T-cell (primary cell): ENCODE data around the gene CD37. TPM values are rescaled to one million over a fixed set of nuclear protein-coding genes. Genes with fewer than 3 reads are reported as not detected.
"Not testable (repeated sequence)": the region's sequence is repeated elsewhere in the genome, so short reads cannot be mapped to it uniquely, and the experiment has no call there.

Experiments
- ATAC-seq, 4 experiments: fragments of 200-7000 bp in 3 of 4; fragments of 150-1000 bp in 1 of 4; cut with Tn5 transposase; replicated peaks in 1 of 4; 1 replicate in 3 of 4; 2 replicates in 1 of 4; pipeline ENCODE4 v1.10.0; 2021; ENCODE audit warnings: moderate library complexity in 3 of 4, mild to moderate bottlenecking in 2 of 4, moderate number of reproducible peaks in 1 of 4
- CTCF ChIA-PET, 2 donors: fragments of 300-600 bp; sonication (Branson Sonifier 250); formaldehyde crosslinking; loops; one replicate each; lab custom pipeline; 2022; ENCODE audit warnings: antibody characterized with exemption in 2 of 2; lab: Charles Lee
- POLR2A ChIA-PET, 2 donors: fragments of 300-600 bp; sonication (Branson Sonifier 250); formaldehyde crosslinking; loops; one replicate each; lab custom pipeline; 2022; ENCODE audit warnings: antibody characterized with exemption in 2 of 2; lab: Charles Lee
- DNase-seq, 35 experiments: peaks; one replicate each; pipeline versions ENCODE4 v3.0.0 to v3.0.0-alpha.2; 2013 to 2023
- H3K27ac ChIP-seq: one replicate; pipeline ENCODE4 v1.5.1; 2013; ENCODE audit warnings: low read length
- H3K27me3 ChIP-seq, 2 experiments: replicated peaks in 1 of 2; 1 replicate in 1 of 2; 2 replicates in 1 of 2; pipeline versions ENCODE4 v1.6.1 to v1.7.0; 2013; ENCODE audit warnings: low read length in 1 of 2, mixed read lengths in 1 of 2; ENCODE audit not compliant: control insufficient read depth in 2 of 2, insufficient read depth in 2 of 2; ENCODE audit errors: extremely low read depth in 1 of 2
- H3K36me3 ChIP-seq, 2 donors: 1 replicate in 1 of 2; 2 replicates in 1 of 2; pipeline versions ENCODE4 v1.6.1 to v1.7.0; 2013; ENCODE audit warnings: low read length in 1 of 2; ENCODE audit not compliant: control insufficient read depth in 2 of 2, insufficient read depth in 1 of 2; ENCODE audit errors: extremely low read depth in 1 of 2
- H3K4me1 ChIP-seq, 2 experiments: 1 replicate in 1 of 2; 2 replicates in 1 of 2; pipeline versions ENCODE4 v1.6.1 to v1.7.0; 2013; ENCODE audit warnings: low read length in 2 of 2, mixed read lengths in 1 of 2; ENCODE audit not compliant: insufficient read depth in 2 of 2, control insufficient read depth in 1 of 2; ENCODE audit errors: extremely low read depth in 1 of 2
- H3K4me3 ChIP-seq, 2 donors: 1 replicate in 1 of 2; 2 replicates in 1 of 2; pipeline versions ENCODE4 v1.5.1 to v1.7.0; 2013; ENCODE audit warnings: mild to moderate bottlenecking in 2 of 2, low read length in 1 of 2, moderate library complexity in 1 of 2; ENCODE audit not compliant: control insufficient read depth in 1 of 2; ENCODE audit errors: extremely low read depth in 1 of 2
- H3K9me3 ChIP-seq: 2 replicates; pipeline ENCODE4 v1.7.0; 2013
- H3K27ac Mint-ChIP-seq, 2 donors: one replicate each; pipeline ENCODE4 v1.8.0; 2020 to 2021; ENCODE audit warnings: mild to moderate bottlenecking in 2 of 2, mixed read lengths in 2 of 2
- H3K27me3 Mint-ChIP-seq, 2 donors: one replicate each; pipeline ENCODE4 v1.8.0; 2021 to 2022; ENCODE audit warnings: mixed read lengths in 2 of 2
- H3K36me3 Mint-ChIP-seq: one replicate; pipeline ENCODE4 v1.8.0; 2021; ENCODE audit warnings: mixed read lengths
- H3K4me1 Mint-ChIP-seq, 3 donors: one replicate each; pipeline ENCODE4 v1.8.0; 2020 to 2022; ENCODE audit warnings: mixed read lengths in 3 of 3, mild to moderate bottlenecking in 1 of 3
- H3K4me3 Mint-ChIP-seq, 3 donors: one replicate each; pipeline ENCODE4 v1.8.0; 2020 to 2022; ENCODE audit warnings: mild to moderate bottlenecking in 3 of 3, mixed read lengths in 3 of 3, moderate library complexity in 3 of 3
- H3K9me3 Mint-ChIP-seq, 3 donors: one replicate each; pipeline ENCODE4 v1.8.0; 2020 to 2022; ENCODE audit warnings: mixed read lengths in 3 of 3
- WGBS: methylation state at CpG from one replicate; pipeline ENCODE4 v1.1.5; 2013; ENCODE audit warnings: missing lambda C conversion rate; ENCODE audit not compliant: insufficient coverage; 5-methylcytosine and 5-hydroxymethylcytosine counted together
- total RNA-seq, 35 experiments: library from RNA in 6 of 35; stranded (reverse) in 6 of 35; fragments of 120-200 nt in 1 of 35; gene quantifications; one replicate each; pipeline versions ENCODE4 v1.2.1 to v1.2.4 and lab custom pipeline; 2013 to 2026

The CD37 gene
- 100 to 1,000 TPM; 365 to 435 (median 369) TPM for total RNA-seq
- 204 TPM for total RNA-seq (2013)
- 36.5 to 200 (median 139) reads per million in 29 experiments for total RNA-seq (lab: John Stamatoyannopoulos, UW)

DNA sequence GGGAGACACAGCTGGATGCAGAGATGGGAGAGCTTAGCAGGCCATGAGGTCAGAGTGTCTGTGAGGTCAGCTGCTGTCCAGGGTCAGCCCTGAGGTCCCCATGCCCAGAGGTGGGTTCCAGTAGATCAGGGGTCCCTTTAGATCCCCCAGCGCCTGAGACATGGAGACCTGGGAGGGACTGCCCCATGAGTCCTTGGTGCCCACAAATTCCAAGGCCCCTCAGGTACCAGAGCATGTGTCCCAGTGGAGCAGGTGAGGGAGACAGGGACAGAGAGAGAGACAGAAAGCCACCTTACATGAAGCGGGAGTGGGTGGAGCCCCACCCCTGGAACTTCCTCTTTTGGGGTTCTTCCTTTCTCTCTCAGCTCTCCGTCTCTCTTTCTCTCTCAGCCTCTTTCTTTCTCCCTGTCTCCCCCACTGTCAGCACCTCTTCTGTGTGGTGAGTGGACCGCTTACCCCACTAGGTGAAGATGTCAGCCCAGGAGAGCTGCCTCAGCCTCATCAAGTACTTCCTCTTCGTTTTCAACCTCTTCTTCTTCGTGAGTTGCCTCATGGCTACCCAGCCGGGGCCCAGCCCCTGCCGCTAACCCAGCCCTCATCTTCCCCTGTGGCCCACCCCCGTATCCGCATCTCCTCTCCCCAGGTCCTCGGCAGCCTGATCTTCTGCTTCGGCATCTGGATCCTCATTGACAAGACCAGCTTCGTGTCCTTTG is at the start of gene CD37:
CD37 (plus strand) TSS at position 336 of the 713 bp plus-strand sequence; CDS start at position 471, 135 bp downstream.
- CTCF ChIA-PET = interaction anchor here in 1 of 2 donors (0.6 kb wide), 2 partner anchors 17 to 29 kb away, joined by 6 read pairs; partner anchors contain the start of gene DKKL1
- H3K4me3 ChIP-seq = peak within 1 kb of the TSS; percentile 88 to 89
- peak; percentile 44 to 77 (median 63) for DNase-seq
- 0% methylated on average over 6 of the region's 13 CpGs for WGBS
- H3K27me3 ChIP-seq = no peaks in the 10 kb centered on the region
- Mint-ChIP-seq H3K4me3 (peak within 1 kb of the TSS; percentile 96 to 100 (median 99)), H3K9me3 (no peaks in the 10 kb centered on the region), H3K36me3 (peaks cover 39% of the 10 kb centered on the region), H3K27me3 (no peaks in the 10 kb centered on the region), H3K4me1 (peaks cover 77 to 86% (median 83%) of the 10 kb centered on the region in 3 donors), H3K27ac (peak within 1 kb of the TSS; percentile 99 to 100)
- peak within 1 kb of the TSS; percentile 90 for H3K27ac ChIP-seq
- H3K36me3 ChIP-seq = peaks cover 4 to 41% of the 10 kb centered on the region in 2 donors
- H3K9me3 ChIP-seq = no peaks in the 10 kb centered on the region
- ATAC-seq = peak; percentile 72 to 76 (median 74)
- peaks cover 42 to 87% of the 10 kb centered on the region in 2 experiments for H3K4me1 ChIP-seq
- POLR2A ChIA-PET = no interaction called here

GRCh38 chr19:49287141-49287770 is 48.0 kb upstream of the CD37 start:
- H3K36me3 Mint-ChIP-seq = no peaks in the 10 kb centered on the region
- ATAC-seq (no peak), DNase-seq (no peak)
- POLR2A ChIA-PET = no interaction called here
- no CpG with 5 or more reads among the region's 2 CpGs for WGBS
- CTCF ChIA-PET = no interaction called here
- H3K27ac Mint-ChIP-seq = no peak overlapping the region
- no peak overlapping the region for H3K4me3 Mint-ChIP-seq
- H3K9me3 Mint-ChIP-seq = no peaks in the 10 kb centered on the region
- no peak overlapping the region for H3K27ac ChIP-seq
- H3K27me3 ChIP-seq = peaks cover 0 to 24% of the 10 kb centered on the region in 2 experiments
- H3K36me3 ChIP-seq = no peaks in the 10 kb centered on the region
- no peak overlapping the region for H3K4me3 ChIP-seq
- no peaks in the 10 kb centered on the region for H3K4me1 Mint-ChIP-seq
- peaks cover 0 to 7% of the 10 kb centered on the region in 2 donors for H3K27me3 Mint-ChIP-seq
- H3K4me1 ChIP-seq = no peaks in the 10 kb centered on the region
- no peaks in the 10 kb centered on the region for H3K9me3 ChIP-seq

GRCh38 chr19:49288205-49288604 is 47.0 kb upstream of the CD37 start:
- peaks cover 0 to 21% of the 10 kb centered on the region in 2 experiments for H3K27me3 ChIP-seq
- WGBS = 98% methylated on average over 4 of the region's 4 CpGs
- DNase-seq, H3K4me3 Mint-ChIP-seq, H3K4me3 ChIP-seq, POLR2A ChIA-PET, H3K9me3 Mint-ChIP-seq, CTCF ChIA-PET, H3K4me1 Mint-ChIP-seq, H3K27ac Mint-ChIP-seq, H3K4me1 ChIP-seq, ATAC-seq, H3K36me3 Mint-ChIP-seq, H3K27ac ChIP-seq, H3K9me3 ChIP-seq, H3K36me3 ChIP-seq, H3K27me3 Mint-ChIP-seq: not testable (repeated sequence)

DNA sequence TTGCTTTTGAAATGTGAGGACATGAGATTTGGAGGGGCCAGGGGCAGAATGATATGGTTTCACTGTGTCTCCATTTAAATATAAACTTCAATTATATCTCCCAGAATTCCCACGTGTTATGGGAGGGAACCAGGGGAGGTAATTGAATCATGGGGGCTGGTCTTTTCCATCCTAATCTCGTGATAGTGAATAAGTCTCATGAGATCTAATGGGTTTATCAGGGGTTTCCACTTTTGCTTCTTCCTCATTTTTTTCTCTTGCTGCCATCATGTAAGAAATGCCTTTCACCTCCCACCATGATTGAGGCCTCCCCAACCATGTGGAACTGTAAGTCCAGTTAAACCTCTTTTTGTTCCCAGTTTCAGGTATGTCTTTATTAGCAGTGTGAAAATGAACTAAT is 45.9 kb upstream of the CD37 start:
- CTCF ChIA-PET, H3K27me3 Mint-ChIP-seq, H3K36me3 Mint-ChIP-seq, POLR2A ChIA-PET, H3K9me3 Mint-ChIP-seq, H3K27ac Mint-ChIP-seq, H3K4me3 Mint-ChIP-seq, DNase-seq, H3K36me3 ChIP-seq, H3K4me3 ChIP-seq, H3K4me1 Mint-ChIP-seq, H3K9me3 ChIP-seq, H3K4me1 ChIP-seq, ATAC-seq, H3K27ac ChIP-seq: not testable (repeated sequence)
- peaks cover 0 to 10% of the 10 kb centered on the region in 2 experiments for H3K27me3 ChIP-seq
- WGBS = no CpG with 5 or more reads among the region's 2 CpGs

DNA sequence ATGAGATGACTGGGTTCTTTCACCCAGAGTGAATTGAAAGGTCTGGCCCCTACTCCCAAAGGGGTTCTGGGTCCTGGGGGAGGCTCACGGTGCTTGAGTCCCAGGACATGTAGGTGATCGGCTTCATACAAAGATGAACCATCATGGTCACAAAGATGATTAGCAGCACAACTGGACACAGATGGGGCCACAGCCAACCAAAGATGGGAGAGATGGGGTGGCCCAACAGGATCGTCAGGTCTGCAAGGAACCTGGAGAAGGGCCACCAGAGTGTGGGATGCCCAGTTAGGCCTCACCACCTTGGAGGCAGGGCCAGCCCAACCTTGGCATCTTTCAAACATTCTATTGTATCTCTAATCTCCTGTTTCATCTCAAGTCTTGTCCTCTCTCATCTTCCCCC is 44.7 kb upstream of the CD37 start:
- Mint-ChIP-seq H3K36me3 (no peaks in the 10 kb centered on the region), H3K9me3 (no peaks in the 10 kb centered on the region), H3K4me1 (no peaks in the 10 kb centered on the region), H3K27me3 (peaks cover 0 to 2% of the 10 kb centered on the region in 2 donors), H3K4me3 (no peak overlapping the region), H3K27ac (no peak overlapping the region)
- POLR2A ChIA-PET = no interaction called here
- no peaks in the 10 kb centered on the region for H3K9me3 ChIP-seq
- 94% methylated on average over 3 of the region's 3 CpGs for WGBS
- no peak for DNase-seq
- H3K4me3 ChIP-seq = no peak overlapping the region
- peaks cover 0 to 7% of the 10 kb centered on the region in 2 donors for H3K36me3 ChIP-seq
- no peak overlapping the region for H3K27ac ChIP-seq
- CTCF ChIA-PET = no interaction called here
- no peaks in the 10 kb centered on the region for H3K4me1 ChIP-seq
- H3K27me3 ChIP-seq = peaks cover 0 to 3% of the 10 kb centered on the region in 2 experiments
- no peak for ATAC-seq

DNA sequence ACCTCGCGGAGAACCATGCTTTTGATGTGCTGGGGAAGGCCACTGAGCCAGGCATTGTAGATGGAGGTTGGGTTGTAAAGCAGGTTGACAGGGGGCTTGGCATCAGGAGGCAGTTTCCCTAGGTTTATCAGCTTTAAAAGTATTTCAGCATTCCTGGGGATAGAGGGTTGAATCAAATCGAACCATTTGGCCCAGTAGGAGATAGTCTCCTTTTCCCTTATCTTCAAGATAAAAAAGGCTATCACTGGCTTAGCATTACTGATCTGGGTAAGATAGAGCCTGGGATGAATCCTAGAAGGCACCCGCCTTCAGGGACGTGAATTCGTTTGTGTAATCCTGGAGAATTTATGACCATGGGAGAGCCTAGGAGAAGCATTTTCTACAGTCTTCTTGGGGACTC is 40.8 kb upstream of the CD37 start:
- Histone ChIP-seq H3K9me3 (no peaks in the 10 kb centered on the region), H3K27me3 (no peaks in the 10 kb centered on the region), H3K4me3 (no peak overlapping the region), H3K4me1 (no peaks in the 10 kb centered on the region), H3K27ac (no peak overlapping the region), H3K36me3 (peaks cover 0 to 7% of the 10 kb centered on the region in 2 donors)
- peaks cover 3% of the 10 kb centered on the region for H3K36me3 Mint-ChIP-seq
- H3K27ac Mint-ChIP-seq = no peak overlapping the region
- H3K4me1 Mint-ChIP-seq = no peaks in the 10 kb centered on the region
- WGBS = no CpG with 5 or more reads among the region's 6 CpGs
- DNase-seq (no peak), ATAC-seq (no peak)
- no peaks in the 10 kb centered on the region for H3K27me3 Mint-ChIP-seq
- ChIA-PET CTCF (interaction anchor here in 1 of 2 donors (0.6 to 0.7 kb wide), 2 partner anchors 37 to 1193 kb away, joined by 3 to 4 read pairs; no protein-coding TSS in a partner anchor), POLR2A (no interaction called here)
- no peaks in the 10 kb centered on the region for H3K9me3 Mint-ChIP-seq
- H3K4me3 Mint-ChIP-seq = no peak overlapping the region
